ENCODE measurements around the gene SMYD4.

SMYD4 gene

DNA sequence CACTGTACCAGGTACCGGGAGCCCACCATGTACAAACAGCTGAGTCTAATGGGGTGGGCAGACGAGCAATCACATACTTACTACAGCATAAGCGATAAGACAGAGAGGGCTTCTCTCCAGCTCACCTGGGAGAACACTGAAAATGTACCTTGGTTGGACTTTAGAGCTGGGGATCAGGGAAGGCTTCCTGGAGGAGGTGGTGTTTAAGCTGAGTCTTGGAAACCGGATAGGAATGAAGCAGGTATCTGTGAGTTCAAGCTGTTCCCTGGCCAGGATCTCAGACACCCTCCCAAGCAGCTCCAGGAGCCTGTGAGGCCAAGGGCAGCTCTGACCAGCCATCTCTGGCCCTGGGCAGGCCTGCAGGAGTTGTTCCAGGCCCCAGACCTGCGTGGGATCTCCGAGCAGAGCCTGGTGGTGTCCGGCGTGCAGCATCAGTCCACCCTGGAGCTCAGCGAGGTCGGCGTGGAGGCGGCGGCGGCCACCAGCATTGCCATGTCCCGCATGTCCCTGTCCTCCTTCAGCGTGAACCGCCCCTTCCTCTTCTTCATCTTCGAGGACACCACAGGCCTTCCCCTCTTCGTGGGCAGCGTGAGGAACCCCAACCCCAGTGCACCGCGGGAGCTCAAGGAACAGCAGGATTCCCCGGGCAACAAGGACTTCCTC lies 75.8 kb downstream of the SMYD4 start:
- H3K4me3 ChIP-seq (ENCODE audit: low read depth, low read length): no peak overlapping the region
- DNase-seq (ENCODE audit: low read depth): no peak
- TF ChIP-seq, protein P1, sequence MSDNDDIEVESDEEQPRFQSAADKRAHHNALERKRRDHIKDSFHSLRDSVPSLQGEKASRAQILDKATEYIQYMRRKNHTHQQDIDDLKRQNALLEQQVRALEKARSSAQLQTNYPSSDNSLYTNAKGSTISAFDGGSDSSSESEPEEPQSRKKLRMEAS (IDR thresholded peaks at IDR 0.05; ENCODE audit: low read depth, low read length): no peak
- TF ChIP-seq, protein P2, sequence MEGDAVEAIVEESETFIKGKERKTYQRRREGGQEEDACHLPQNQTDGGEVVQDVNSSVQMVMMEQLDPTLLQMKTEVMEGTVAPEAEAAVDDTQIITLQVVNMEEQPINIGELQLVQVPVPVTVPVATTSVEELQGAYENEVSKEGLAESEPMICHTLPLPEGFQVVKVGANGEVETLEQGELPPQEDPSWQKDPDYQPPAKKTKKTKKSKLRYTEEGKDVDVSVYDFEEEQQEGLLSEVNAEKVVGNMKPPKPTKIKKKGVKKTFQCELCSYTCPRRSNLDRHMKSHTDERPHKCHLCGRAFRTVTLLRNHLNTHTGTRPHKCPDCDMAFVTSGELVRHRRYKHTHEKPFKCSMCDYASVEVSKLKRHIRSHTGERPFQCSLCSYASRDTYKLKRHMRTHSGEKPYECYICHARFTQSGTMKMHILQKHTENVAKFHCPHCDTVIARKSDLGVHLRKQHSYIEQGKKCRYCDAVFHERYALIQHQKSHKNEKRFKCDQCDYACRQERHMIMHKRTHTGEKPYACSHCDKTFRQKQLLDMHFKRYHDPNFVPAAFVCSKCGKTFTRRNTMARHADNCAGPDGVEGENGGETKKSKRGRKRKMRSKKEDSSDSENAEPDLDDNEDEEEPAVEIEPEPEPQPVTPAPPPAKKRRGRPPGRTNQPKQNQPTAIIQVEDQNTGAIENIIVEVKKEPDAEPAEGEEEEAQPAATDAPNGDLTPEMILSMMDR (IDR thresholded peaks at IDR 0.05; ENCODE audit: low read depth, low read length): no peak
- no peak for TF ChIP-seq MYC (IDR thresholded peaks at IDR 0.05; ENCODE audit: low read depth, low read length)
- no peak for TF ChIP-seq POLR2A (IDR thresholded peaks at IDR 0.05; ENCODE audit: extremely low read depth, insufficient read length)

GRCh38 chr17:1752425-1753262 lies 77.1 kb downstream of the SMYD4 start:
- TF ChIP-seq MYC (IDR thresholded peaks at IDR 0.05; ENCODE audit: low read depth, low read length) (no peak), POLR2A (IDR thresholded peaks at IDR 0.05; ENCODE audit: extremely low read depth, insufficient read length) (no peak)
- TF ChIP-seq, protein P2 (IDR thresholded peaks at IDR 0.05; ENCODE audit: low read depth, low read length): no peak
- TF ChIP-seq, protein P1 (IDR thresholded peaks at IDR 0.05; ENCODE audit: low read depth, low read length): peak; percentile 37
- no peak overlapping the region for H3K4me3 ChIP-seq (ENCODE audit: low read depth, low read length)
- DNase-seq (ENCODE audit: low read depth): peak; percentile 45

DNA sequence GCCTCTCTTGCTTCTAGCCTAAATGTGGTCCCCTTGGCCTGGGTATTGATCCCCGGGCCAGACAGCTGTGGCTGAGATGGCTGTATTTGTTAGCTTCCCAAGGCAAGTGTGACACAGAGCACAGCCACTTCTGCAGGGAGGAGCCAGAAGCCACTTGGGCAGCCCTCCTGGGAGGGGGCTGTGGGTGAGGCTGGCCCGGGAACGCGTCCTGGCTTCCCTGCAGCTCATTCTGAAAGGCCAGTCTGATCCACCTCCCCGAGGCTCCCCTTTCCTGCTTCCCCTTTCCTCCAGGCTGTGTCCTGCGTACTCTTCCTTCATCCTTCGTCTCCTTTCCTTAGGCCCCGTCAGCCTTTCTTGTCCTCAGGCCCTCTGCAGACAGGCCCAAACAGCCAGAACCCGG lies 79.1 kb downstream of the SMYD4 start:
- no peak for DNase-seq (ENCODE audit: low read depth)
- H3K4me3 ChIP-seq (ENCODE audit: low read depth, low read length): no peak overlapping the region
- TF ChIP-seq, protein P2 (IDR thresholded peaks at IDR 0.05; ENCODE audit: low read depth, low read length): no peak
- no peak for TF ChIP-seq MYC (IDR thresholded peaks at IDR 0.05; ENCODE audit: low read depth, low read length)
- TF ChIP-seq POLR2A (IDR thresholded peaks at IDR 0.05; ENCODE audit: extremely low read depth, insufficient read length): no peak
- TF ChIP-seq, protein P1 (IDR thresholded peaks at IDR 0.05; ENCODE audit: low read depth, low read length): no peak

DNA sequence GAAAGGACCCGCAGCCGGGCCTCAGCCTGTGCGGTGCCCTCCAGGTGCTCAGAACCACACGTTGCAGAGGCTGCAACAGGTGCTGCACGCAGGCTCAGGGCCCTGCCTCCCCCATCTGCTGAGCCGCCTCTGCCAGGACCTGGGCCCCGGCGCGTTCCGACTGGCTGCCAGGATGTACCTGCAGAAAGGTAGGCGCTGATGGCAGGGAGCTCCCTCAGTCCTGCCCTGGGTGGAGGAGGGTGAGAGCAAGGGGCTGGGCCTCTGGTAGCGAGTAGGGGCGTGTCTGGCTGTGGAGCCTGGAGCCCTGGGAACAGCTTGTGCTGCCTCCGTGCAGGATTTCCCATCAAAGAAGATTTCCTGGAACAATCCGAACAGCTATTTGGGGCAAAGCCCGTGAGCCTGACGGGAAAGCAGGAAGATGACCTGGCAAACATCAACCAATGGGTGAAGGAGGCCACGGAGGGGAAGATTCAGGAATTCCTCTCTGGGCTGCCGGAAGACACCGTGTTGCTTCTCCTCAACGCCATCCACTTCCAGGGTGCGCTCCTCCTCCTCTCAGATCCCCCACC lies 82.6 kb downstream of the SMYD4 start:
- DNase-seq (ENCODE audit: low read depth): no peak
- no peak overlapping the region for H3K4me3 ChIP-seq (ENCODE audit: low read depth, low read length)
- TF ChIP-seq, protein P1 (IDR thresholded peaks at IDR 0.05; ENCODE audit: low read depth, low read length): no peak
- no peak for TF ChIP-seq POLR2A (IDR thresholded peaks at IDR 0.05; ENCODE audit: extremely low read depth, insufficient read length)
- TF ChIP-seq, protein P2 (IDR thresholded peaks at IDR 0.05; ENCODE audit: low read depth, low read length): no peak
- no peak for TF ChIP-seq MYC (IDR thresholded peaks at IDR 0.05; ENCODE audit: low read depth, low read length)

DNA sequence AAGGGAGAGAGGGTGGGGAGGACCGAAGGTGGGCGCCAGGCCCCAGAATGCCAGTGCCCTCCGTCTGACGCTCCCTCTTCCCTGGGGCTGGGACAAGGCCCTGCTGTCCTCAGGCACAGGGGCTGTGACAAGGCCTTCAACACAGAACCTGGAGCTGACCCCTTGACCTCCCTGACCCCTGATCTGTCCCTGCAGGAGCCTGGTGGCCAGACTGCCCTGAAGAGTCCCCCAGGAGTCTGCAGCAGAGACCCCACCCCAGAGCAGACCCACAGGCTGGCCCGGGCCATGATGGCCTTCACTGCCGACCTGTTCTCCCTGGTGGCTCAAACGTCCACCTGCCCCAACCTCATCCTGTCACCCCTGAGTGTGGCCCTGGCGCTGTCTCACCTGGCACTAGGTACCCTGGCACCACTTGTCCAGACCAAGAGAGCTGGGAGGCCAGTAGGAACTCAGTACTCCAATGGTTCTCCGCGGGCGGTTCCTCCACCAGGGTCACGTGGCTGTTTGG lies 84.1 kb downstream of the SMYD4 start:
- no peak overlapping the region for H3K4me3 ChIP-seq (ENCODE audit: low read depth, low read length)
- no peak for DNase-seq (ENCODE audit: low read depth)
- TF ChIP-seq MYC (IDR thresholded peaks at IDR 0.05; ENCODE audit: low read depth, low read length): no peak
- TF ChIP-seq, protein P2 (IDR thresholded peaks at IDR 0.05; ENCODE audit: low read depth, low read length): no peak
- TF ChIP-seq, protein P1 (IDR thresholded peaks at IDR 0.05; ENCODE audit: low read depth, low read length): no peak
- TF ChIP-seq POLR2A (IDR thresholded peaks at IDR 0.05; ENCODE audit: extremely low read depth, insufficient read length): no peak

Measured in NB4 (cell line).